GM19025 (cell line): ENCODE results near the gene C1QC.
"Not testable (repeated sequence)": the region's sequence is repeated elsewhere in the genome, so short reads cannot be mapped to it uniquely, and the experiment has no call there.

Experiments
- ATAC-seq: cut with Tn5 transposase; IDR thresholded peaks from one replicate; pipeline ENCODE4 v1.9.1; 2021; ENCODE audit warnings: mild to moderate bottlenecking, low read depth, moderate library complexity; ENCODE audit not compliant: unreplicated experiment

Gene C1QC

GRCh38 chr1:22645931-22646330 is 2.5 kb downstream of the C1QC start:
- no peak for ATAC-seq

GRCh38 chr1:22646384-22646783 is 3.0 kb downstream of the C1QC start:
- ATAC-seq = no peak

- no peak for ATAC-seq
Observed at GRCh38 chr1:22650089-22650693, 6.8 kb downstream of the C1QC start.

- no peak for ATAC-seq
Observed at GRCh38 chr1:22651941-22652856, 8.8 kb downstream of the C1QC start.

GRCh38 chr1:22652881-22653316 is 9.5 kb downstream of the C1QC start, which contains the start of gene C1QB:
Gene C1QB, plus strand, starts transcription at chr1:22653236. Its CDS starts 6,227 bp downstream, at chr1:22659463.
- ATAC-seq = no peak

GRCh38 chr1:22654692-22655091 is 11.3 kb downstream of the C1QC start:
- ATAC-seq = no peak

- no peak for ATAC-seq
Observed at GRCh38 chr1:22658385-22659163, 15.1 kb downstream of the C1QC start.

- ATAC-seq = no peak
Observed at GRCh38 chr1:22660716-22661241, 17.3 kb downstream of the C1QC start.

GRCh38 chr1:22661880-22662279 is 18.4 kb downstream of the C1QC start:
- ATAC-seq = no peak

GRCh38 chr1:22662318-22662717 is 18.9 kb downstream of the C1QC start:
- ATAC-seq = no peak

- ATAC-seq = no peak
Observed at GRCh38 chr1:22662986-22663408, 19.6 kb downstream of the C1QC start.

GRCh38 chr1:22665752-22666151 is 22.3 kb downstream of the C1QC start:
- ATAC-seq = no peak

- ATAC-seq = no peak
Observed at GRCh38 chr1:22666412-22666811, 23.0 kb downstream of the C1QC start.

- ATAC-seq = not testable (repeated sequence)
Observed at GRCh38 chr1:22668840-22669239, 25.4 kb downstream of the C1QC start.

GRCh38 chr1:22670352-22670975 is 27.0 kb downstream of the C1QC start:
- ATAC-seq = no peak

GRCh38 chr1:22671999-22672398 is 28.6 kb downstream of the C1QC start:
- no peak for ATAC-seq

- ATAC-seq = no peak
Observed at GRCh38 chr1:22673486-22674409, 30.3 kb downstream of the C1QC start.

- ATAC-seq = no peak
Observed at GRCh38 chr1:22674410-22674749, 30.9 kb downstream of the C1QC start.

- ATAC-seq = not testable (repeated sequence)
Observed at GRCh38 chr1:22676151-22676550, 32.7 kb downstream of the C1QC start.
